Measurements from ENCODE around the gene SPATA9.
A peak's percentile ranks its signal among the peaks of the same experiment; 100 is the strongest.

Gene SPATA9, protein sequence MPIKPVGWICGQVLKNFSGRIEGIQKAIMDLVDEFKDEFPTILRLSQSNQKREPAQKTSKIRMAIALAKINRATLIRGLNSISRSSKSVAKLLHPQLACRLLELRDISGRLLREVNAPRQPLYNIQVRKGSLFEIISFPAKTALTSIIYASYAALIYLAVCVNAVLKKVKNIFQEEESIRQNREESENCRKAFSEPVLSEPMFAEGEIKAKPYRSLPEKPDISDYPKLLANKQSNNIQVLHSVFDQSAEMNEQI

DNA sequence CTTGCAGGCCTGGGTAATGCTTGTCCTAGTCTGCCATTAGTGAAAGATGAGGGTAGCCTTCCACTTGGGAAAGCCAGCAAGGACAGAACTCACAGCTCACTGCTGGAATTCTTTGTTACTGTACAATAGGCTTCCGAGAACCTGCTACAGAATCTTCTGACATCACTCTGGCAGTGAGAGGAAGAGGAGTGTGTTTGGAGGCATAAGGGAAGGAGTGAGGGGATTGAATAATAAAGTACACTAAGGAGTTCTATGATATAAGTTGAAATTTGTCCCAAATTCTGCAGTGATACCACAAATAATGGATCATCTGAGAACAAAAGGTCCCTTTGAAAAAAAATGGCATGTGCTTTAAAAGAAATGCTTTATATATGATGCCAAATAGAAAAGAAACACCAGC is at the start of gene SPATA9:
SPATA9 (minus strand) TSS at position 101 of the 400 bp plus-strand sequence. CDS start 137 bp downstream, outside the sequence.
- no peak for DNase-seq

DNA sequence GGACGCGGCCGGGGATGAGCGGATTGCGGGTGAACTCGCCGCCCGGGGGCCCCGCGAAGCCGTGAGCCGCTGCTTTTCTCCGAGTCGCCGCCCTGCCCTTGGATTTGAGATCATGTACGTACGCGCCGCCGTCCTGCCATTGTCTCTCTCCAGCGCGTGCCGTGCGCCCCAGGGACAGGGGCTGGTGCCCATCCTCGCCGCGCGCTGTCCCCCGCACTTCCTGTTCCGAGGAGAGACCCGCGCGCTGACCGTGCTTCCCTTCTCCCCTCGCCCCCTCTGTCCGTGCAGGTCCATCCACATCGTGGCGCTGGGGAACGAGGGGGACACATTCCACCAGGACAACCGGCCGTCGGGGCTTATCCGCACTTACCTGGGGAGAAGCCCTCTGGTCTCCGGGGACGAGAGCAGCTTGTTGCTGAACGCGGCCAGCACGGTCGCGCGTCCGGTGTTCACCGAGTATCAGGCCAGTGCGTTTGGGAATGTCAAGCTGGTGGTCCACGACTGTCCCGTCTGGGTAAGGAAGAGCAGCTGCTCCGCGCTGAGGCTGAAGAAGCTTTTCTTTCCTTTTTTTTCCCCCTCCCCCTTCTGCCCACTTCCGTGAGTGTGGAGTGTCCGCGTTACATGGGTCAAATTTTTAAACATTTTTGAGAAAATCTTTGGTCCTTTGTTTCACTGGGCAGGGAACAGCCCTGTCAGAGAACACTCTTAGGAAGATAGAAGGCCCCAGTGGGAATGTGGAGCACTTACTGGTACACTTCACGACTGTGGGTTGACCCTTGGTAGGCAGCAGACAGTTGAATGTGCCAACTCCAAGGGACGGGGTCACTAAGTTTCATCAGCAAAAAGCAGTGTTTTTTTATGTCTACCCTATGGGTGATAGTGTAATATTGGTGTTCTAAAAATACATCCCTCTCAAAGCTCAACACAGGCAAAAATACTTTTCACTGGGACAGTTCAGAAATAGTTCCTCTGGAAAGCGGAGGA is 49.1 kb upstream of the SPATA9 start:
- DNase-seq, result no peak

DNA sequence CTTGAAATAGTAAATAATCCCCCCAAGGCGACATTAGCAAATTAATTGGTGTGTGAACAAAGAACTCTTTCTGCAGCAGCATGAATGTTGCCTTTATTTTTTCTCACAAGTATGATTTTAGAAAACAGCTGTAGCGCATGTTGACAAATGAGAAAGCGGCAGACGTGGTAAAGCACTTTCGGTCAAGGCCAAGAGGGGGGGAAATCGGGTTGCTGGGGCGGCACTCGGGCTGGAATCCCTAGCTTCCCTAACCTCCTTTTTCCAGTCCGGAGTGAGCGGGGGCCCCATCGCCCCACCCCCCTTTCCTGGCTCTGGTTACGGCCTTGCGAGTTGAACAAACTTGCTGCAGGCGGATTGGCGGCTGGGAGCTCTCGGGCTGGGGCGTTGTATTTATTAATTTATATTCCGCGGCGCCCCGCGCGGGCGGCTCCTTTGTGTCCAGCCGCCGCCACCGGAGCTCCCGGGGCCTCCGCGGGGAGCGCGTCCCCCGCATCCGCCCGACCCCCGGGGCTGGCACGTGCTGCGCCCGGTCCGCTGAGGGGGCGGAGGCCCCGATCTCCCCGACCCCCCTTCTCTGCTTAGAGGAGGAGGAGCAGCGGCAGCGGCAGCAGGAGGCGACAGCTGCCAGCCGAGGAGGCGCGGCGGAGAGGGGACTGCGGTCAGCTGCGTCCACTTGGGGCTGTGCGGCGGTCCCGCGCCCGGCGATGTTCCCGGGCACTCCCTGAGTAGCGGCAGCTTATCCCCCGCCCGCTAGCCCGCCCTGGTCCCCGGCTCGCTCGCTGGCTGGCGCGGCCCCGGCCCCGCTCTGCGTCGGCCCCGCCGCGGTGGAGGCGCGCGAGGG is 48.2 kb upstream of the SPATA9 start, which contains the start of gene RHOBTB3:
RHOBTB3 (plus strand) TSS at position 607 of the 841 bp plus-strand sequence. CDS start 347 bp downstream, outside the sequence.
- peak; percentile 81 for DNase-seq

DNA sequence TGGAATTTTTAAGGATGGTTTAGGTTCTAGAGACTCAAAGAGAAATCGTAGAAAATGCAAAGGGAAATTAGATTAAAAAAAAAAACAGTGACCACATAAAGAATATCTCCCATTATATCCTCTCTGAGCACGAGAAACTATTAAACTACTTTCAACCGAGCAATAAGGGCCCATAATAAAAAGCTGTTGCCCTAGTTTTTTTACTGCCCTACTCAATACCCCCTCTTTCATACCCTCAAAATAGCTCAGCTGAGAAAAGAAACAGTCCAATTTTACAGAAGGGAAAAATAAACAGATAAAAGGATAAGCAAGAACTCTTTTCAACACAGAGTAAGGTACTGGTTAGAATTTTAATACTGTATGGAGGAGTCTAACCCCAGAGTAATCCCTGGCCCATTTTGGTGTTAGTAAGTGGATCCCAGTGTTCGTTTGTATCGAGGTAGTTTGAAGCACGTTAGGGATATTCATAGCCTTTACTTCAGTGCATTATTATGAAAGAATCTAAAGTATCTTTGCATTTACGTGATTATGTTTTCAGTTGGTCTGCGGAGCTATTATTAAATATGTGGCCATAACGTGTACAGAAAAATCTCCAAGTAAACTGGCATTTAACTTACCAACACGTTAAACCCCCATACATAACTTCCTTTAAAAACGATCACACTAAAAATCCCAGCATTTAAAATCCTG is 47.4 kb upstream of the SPATA9 start:
- no peak for DNase-seq

DNA sequence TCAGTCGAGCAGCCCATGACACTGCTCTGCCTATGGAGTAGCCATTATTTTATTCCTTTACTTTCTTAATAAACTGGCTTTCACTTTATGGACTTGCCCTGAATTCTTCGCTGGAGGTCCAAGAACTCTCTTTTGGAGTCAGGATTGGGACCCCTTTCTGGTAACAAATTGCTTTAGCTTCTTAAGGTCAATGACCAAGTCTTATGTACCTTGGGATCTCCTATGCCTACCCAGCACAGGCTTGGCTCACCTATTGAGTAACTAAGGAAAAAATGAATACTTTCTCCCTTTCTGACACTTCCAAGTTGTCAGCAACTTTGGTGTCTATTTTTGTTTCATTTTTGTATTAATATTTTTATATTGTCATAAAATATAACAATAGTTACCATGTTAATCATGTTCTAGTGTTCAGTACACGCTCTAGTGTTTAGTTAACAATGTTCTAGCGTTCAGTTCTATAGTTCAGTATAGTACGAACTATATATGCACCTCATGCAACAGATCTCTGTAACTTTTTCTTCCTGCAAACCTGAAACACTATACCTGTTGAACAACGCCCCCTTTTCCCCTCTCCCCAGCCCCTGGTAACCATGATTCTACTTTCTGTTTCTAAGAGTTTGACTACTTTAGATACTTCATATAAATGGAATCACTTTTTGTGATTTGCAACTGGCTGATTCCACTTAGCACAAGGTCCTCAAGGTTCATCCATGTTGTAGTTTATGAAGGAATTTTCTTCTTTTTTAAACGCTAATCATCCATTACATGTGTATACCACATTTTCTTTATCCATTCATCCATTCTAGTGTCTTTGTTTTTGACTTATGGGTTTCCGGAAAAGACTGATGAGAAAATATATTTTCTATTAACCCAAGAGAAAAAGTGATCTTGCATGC is 46.6 kb upstream of the SPATA9 start:
- DNase-seq, result no peak

DNA sequence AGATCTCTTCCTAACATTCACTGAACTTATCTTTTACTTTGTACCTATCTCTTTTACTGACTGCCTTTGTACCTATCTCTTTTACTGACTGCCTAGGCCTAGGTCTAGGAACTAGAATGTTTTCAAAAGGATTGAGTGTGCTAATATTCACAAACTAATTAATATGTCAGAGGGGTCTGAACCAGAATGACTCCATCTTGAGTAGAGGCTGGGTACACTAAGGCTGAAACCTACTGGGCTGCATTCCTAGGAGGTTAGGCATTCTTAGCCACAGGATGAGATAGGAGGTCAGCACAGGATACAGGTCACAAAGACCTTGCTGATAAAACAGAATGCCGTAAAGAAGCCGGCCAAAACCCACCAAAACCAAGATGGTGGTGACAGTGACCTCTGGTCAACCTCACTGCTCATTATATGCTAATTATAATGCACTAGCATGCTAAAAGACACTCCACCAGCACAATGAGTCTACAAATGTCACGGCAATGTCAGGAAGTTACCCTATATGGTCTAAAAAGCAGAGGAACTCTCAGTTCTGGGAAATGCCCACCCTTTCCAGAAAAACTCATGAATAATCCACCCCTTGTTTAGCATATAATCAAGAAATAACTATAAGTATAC is 45.8 kb upstream of the SPATA9 start:
- DNase-seq, result peak; percentile 39

DNA sequence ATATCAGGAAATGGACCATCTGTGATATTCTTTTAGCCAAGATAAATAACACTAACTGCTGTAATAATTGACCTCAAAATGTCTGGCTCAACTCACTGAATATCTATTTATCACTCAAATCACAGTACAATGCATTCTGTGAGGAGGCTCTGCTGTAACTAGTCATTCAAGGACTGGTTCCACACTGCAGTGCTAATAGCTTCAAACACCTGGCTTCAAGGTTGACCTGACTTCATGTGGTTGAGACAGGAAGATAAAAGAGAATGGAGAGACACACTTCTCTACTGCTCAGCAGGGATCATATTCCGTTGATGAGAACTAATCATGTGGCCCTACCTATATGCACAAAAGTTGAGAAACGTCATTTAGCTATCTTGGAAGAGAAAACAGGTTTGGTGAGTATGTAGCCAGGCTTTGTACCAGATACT is 45.0 kb upstream of the SPATA9 start:
- no peak for DNase-seq

DNA sequence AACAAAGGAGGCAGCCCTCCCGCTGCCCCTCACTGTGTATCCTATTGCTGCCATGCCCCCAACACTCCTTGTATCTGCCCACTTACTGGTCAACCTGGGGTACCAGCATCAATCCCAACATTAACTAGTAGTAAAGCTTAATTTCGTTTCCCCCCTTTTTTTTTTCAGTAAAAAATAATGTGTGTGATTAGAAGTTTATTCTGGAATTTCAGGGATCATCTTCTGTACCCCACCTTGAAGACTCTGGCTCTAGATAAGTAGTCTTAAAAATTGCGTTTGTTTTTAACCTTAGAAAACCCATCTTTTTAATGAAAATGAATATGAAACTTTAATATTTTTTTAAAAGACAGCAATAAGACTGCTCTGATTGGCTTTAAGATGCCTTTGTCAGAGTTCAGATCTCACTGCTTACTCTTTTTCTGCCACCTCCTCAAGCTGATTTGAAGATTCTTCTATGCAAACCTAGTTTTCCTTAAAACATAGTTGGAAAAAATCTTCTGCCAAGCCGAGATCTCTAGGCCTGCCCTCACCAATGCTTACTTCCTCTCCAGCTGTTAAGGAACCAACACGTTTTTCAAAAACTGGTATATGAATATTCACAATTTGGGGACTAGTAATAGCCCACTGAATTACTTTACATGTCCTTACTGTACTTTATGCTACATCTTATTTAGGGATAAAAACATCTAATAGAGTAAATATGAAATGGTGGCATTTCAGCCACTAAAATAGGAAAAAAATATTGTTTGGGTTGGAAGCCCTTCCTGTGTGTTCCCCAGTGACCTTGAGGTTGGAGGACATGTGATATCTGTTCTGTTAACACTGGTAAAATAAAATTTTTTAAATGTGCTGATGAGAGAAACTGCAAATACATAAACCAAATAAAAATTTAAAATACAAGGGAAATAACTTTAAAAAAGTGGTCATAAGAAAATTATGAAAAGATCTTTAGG is 44.3 kb upstream of the SPATA9 start:
- no peak for DNase-seq

DNA sequence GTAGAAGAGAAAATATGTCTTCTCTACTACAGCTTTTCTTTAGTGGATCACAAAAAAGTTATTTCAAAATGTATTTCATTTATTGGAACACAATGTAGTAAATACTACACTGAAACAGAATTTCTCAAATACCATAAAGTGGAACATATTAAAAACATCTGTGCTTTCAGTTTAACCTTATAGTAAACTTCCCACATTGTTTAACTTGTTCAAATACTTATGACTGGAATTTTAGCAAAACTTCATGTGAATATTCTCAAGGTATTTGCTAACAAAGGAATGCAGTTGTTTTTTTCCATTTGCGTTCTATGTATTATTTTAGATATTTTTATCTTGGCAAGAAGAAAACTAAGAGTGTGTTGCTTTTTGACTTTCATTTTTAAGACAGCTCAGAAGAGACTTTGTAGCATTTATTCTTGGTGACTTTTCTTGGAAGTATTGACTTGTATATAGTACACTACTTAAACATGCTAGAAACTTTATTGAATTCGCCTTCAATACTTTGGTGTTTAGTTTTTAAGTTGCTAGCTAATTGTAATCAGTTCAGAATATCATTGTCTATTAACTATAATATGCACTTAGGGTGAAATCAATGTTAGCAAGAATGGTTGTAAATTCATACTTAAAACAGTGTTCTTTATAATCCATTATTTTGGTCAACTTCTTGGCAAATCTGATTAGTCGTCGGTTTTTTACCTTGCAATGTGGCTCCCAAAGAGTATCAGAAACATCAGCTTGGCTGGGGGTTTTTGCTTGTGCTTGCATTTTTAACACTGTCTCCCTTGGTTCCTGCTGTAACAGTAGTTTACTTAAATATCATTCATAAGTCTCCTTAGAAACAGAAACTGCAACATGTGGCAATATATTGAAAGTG is 43.4 kb upstream of the SPATA9 start:
- no peak for DNase-seq

DNA sequence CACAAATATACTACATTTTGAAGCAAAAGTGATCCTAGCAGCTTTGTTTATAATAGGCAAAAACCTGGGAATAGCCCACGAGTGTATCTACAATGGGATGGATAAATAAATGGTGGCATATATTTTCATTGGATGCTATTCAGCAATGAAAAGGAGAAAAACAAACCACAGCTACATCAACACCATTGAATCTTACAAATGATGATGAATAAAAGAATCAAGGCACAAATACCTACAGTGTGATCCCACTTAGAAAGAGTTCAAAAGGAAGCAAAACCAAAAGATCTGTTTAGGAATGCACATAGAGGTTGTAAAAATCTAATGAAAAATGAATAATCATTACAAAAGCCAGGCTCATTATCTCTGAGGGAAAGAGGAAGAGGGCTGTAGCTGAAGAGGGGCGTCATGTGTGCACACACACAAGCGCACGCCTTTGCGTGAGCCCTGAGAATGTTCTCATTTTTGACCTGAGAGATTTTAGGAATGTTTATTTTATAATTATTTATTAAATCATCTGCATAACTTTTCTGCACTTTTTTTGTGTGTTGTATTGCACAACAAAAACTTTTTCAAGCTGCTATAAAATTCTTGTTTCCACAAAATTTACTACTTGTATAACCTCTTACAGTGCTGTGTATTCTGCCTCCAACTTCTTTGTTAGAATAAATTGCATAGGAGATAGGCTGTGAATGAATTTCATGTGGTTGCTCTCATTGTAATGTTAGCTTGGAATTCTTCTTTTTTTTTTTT is 42.5 kb upstream of the SPATA9 start:
- no peak for DNase-seq

DNA sequence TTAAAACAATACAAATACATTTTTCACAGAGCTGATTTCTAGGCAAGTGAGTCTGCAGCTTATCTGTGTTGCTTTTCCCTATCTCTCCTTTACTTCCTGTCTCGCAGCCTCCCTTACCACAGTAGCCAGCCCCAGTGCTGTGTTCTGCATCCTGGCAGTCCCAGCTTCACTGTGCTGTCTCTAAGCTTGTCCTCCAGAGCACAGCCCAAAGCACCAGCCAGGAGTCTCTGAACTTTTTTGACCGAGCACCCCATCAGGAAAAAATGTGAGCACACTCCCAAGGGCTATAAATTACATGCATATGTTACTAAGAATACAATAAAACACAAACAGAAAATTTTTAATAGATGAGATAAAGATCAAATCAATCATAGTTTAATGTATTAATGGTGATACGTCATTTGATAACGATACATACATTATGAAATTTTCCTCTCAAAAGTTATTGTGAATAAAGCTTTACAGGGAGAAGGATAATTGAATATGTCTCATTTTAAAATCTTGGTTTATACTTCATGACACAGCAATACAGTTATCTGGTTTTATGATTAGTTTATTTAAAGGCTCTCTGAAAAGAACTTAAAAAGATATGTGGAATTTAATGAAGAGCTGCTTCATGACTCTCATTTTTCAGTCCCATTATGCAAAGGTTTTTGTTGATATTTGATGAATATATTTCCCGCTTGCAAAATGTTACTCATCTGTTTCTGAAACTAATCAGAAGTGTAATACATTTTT is 41.0 kb upstream of the SPATA9 start:
- DNase-seq, result peak; percentile 83

DNA sequence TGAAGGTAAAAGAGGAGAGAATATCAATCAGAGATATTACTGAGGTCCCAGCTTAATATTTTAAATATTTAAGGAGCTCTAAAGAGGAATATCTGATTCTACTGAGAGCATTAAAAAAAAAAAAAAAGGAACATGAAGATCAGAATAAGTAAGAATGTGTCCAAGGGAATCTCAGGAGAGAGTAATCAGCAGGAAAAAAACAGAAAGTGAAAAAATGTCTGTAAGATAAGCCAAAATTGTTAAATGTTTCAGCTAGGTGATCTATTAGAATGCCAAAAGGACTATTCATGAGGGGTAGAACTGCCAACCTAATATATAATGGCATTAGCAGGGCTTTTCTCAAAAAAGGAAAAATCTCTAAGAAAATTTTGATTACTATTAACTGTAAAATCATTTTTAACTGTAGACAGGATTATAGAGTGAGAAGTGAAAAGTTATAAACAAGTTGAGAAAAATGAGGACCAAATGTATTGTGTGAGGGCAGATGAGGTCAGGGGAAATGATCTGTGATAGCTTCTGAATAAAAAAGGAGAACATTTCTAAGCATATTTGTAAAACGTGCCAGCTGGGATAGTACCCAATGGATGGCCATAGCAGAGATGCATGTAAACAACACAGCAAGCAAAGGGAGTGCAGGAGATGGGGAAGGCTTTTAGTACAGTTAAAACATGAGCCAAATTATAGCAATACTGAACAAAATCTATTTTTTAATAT is 38.9 kb upstream of the SPATA9 start:
- no peak for DNase-seq

DNA sequence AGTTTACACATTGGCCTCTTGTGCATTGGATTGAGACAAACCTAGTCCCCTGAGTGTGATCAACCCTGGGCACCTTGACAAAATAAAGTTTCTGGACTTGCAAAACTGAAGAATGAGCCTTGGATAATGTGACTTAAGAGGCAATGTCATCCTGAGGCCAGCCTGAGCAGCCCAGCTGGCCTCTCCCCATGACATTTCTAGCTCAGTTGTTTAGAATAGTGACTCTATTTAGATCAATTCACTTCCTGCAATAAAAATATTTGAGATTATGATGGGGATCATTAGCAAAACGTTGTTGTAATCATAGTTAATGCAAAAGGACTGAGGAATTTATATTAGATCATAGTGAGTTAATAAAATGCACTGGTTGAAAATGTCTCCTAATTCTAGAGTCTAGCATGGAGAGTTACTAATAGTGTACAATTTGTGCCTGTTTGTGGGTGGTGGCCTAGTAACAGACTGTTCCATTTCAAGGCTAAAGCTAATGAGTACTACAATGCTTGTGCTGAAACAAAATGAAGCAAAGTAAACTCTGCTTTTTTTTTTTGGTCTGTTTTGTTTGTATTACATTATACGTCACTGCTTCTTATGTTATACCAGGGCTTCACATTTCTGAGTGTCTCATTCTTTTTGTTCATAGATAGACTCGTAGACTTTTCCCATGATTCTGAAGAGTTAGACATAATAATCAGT is 37.4 kb upstream of the SPATA9 start:
- no peak for DNase-seq

DNA sequence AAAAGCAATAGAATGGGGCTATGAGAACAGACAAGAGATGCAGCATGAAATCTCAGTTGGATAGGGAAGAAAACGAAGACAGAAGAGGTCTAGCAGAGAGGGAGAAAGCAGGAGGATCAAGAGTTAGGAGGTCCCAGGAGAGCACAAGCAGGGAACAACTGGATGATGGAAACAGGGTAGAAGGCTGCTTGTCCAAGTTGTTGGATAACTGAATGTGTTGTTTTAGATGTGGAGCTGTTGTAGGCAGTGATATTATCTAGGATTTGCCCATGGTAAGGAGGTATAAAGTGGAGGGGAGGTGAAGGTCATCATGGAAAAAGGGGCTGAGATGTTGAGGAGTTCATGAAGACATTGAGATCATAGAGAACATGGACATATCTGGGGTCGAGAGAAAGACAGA is 35.9 kb upstream of the SPATA9 start:
- DNase-seq, result no peak

DNA sequence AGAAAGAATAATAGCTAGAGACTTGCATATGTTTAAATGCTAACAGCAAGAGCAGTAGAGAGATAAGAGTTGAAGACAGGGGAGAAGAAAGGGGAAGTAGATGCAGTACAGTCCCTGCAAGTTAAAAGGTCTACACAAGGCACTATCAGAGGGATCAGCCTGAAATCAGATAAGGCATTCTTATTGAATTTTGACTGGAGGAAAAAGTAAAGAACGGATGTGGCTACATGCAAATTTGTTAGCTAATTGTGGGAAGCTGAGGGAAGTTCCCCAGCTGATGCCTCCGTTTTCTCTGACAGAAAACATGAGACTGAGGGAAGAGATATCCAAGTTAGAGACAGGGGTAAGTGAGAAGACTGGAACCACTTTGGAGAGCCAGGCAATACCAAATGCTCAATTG is 35.4 kb upstream of the SPATA9 start:
- no peak for DNase-seq

DNA sequence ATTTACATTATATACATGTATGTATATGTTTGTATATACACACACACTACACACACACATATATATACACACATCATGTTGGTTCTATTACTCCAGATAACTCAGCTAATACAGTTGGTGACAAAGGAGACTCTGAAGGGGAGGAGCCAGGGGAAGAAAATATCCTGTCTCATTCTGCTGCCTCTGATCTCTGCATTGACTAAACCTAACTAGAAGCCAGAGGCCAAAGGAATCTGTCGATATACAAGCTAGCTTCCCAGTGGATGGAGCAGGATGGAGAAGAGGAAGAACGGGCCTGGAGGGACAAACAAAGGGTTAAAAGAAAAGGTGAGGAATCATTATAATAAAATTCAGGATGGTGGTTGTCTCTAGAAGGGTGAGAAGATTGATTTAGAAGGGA is 34.6 kb upstream of the SPATA9 start:
- DNase-seq, result no peak

Data from NCI-H226 (cell line).